GM12801 (cell line): ENCODE data around the gene TMEM94.

ENCODE experiments used
- CTCF ChIP-seq: IDR thresholded peaks from one replicate; pipeline ENCODE4 v1.5.1; 2011; ENCODE audit warnings: control low read depth; ENCODE audit not compliant: insufficient read length; ENCODE audit errors: extremely low read depth

Gene TMEM94

GRCh38 chr17:75521290-75521689, 64.9 kb downstream of the TMEM94 start:
- TF ChIP-seq CTCF: no peak

GRCh38 chr17:75521951-75522727, 65.7 kb downstream of the TMEM94 start:
- no peak for TF ChIP-seq CTCF

GRCh38 chr17:75523647-75524046, 67.2 kb downstream of the TMEM94 start:
- TF ChIP-seq CTCF: no peak

- TF ChIP-seq CTCF: no peak
Observed at GRCh38 chr17:75524269-75524969, 68.0 kb downstream of the TMEM94 start.

- no peak for TF ChIP-seq CTCF
Observed at GRCh38 chr17:75524970-75525805, 68.8 kb downstream of the TMEM94 start, which contains the start of gene LLGL2. LLGL2 (plus strand) TSS chr17:75525697; CDS start chr17:75543427, 17,730 bp downstream.

GRCh38 chr17:75525806-75526554, 69.5 kb downstream of the TMEM94 start:
- TF ChIP-seq CTCF: no peak
